Forelimb muscle (tissue), 1 donor: ENCODE results near the gene WDR90. TPM values are rescaled to one million over a fixed set of nuclear protein-coding genes. Genes with fewer than 3 reads are reported as not detected.
"Not testable (repeated sequence)": the region's sequence is repeated elsewhere in the genome, so short reads cannot be mapped to it uniquely, and the experiment has no call there.

ENCODE experiments used
- DNase-seq: peaks from one replicate; pipeline ENCODE4 v3.0.0-alpha.2; 2013; ENCODE audit warnings: low read depth
- polyA plus RNA-seq: library from polyadenylated mRNA; unstranded; fragments of 120-200 nt; gene quantifications from one replicate; pipeline ENCODE4 v1.2.1, GENCODE V29; 2013; ENCODE audit not compliant: insufficient read length

Gene WDR90
- polyA plus RNA-seq, 1 donor, result 17.9 TPM

DNA sequence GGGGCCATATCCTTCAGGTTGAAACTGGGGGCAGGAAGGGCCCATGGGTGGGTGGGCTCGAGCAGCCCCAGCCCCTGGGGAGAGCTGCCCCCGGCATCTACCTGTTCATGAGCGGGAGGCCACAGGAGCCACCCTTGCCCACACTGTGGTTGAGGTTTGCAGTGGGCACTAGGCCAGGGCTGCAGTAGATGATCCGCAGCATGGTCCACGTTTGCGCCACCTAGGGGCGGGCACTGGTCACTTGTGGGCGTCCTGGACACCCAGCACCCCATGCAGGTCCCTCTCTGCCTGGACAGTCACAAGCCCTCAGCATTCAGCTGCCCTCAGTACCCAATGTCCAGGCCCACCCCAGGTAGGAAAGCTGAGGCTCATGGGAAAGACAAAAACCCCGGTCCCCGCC, 36.8 kb downstream of the WDR90 start:
- no peak for DNase-seq

DNA sequence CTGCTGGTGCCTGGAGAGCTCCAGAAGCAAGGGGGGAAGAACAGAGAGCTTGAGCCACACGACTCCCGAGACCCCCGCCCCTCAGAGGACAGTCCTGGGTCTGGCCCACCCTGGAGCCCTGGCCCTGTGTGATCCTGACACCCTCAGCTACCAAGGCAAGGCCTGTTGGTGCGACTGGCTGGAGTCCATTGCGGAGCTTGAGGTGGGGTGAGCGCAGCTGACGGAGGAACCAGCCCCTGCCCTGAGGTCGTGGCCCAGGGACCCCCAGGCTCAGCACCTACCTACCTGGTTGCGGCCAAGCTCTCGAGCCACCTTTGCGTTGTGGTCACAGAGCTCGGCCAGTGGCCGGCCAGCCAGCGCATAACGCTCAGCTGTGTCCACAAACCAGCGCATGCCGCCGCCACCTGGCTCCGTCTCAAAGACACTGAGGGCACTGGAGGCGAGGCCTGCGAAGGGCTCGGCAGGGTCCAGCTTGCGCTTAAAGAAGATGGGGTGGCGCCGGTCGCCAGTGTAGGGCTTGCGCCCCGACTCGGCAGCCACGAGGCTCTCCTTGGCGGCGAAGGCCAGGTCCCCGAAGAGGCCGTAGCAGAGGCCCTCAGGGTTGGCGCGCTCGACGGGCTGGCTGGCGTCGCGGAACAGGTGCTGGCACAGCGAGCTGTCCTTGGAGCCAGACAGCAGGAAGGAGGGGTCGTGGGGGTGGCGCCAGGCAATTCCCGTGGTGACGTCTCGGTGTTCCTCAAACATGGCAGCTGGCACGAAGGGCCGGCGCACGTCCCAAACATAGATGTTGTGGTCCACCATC, 37.5 kb downstream of the WDR90 start:
- no peak for DNase-seq

DNA sequence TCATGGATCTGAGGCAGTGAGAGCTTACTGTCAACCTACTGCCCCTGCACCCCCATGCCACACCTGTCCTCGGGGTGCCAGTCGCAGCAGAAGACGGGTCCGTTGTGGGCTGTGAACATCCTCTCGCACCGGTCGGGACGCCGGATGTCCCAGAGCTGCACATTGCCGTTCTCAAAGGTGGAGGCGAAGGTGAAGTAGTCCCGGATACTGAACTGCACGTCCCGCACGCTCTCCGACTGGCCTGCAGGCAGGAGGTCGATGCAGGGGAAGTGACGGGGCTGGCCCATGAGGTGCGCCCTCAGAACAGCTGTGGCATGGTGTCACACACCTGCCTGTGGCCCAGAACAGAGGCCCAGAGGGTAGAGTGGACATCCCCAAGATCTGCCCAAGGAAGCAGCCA, 38.3 kb downstream of the WDR90 start:
- no peak for DNase-seq

DNA sequence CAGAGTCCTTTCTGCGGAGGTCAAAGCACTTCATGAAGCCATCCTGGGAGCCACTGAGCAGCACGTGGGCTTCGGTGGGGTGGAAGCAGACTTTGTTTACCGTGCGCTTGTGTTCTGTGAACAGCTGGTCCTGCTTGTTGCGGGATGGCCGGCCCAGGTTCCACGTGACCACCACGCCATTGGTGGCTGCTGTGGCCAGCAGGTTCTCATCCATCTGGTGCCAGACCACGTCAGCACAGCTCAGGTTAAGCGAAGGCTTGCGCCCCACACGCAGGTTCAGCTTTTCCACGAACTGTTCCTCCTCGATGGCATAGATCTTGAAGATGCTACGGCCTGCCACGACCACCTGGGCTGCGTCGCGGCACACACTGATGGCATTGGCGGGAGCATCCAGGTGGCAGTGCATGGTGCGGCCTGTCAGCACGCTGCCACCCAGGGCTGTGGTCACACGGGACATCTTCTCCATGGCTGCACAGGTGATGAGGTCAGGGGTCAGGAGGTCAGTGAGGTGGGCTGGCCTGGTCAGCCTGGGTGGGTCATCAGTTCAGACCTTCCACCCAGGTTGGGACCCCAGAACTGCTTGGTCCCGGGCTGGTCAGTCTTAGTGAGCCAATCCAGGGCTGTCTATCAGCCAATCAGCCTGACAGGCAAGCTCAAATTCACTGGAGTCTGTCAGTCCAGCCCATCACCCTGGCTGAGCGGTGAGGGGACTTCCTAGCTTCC, 40.2 kb downstream of the WDR90 start:
- DNase-seq, result no peak

DNA sequence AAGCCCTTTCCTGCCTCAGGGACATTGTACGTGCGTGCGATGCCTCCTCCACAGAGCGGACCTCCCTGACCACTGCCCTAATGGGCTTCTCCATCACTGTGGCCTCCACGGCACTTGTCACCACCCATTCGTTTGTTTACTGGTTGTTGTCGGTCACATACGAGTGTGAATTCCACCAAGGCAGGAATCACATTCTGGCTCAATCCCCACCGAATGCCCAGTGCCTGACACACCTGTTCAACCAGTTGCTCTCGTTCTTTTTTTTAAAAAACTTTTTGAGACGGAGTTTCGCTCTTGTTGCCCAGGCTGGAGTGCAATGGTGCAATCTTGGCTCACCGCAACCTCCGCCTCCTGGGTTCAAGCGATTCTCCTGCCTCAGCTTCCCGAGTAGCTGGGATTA, 42.1 kb downstream of the WDR90 start:
- DNase-seq, result not testable (repeated sequence)

DNA sequence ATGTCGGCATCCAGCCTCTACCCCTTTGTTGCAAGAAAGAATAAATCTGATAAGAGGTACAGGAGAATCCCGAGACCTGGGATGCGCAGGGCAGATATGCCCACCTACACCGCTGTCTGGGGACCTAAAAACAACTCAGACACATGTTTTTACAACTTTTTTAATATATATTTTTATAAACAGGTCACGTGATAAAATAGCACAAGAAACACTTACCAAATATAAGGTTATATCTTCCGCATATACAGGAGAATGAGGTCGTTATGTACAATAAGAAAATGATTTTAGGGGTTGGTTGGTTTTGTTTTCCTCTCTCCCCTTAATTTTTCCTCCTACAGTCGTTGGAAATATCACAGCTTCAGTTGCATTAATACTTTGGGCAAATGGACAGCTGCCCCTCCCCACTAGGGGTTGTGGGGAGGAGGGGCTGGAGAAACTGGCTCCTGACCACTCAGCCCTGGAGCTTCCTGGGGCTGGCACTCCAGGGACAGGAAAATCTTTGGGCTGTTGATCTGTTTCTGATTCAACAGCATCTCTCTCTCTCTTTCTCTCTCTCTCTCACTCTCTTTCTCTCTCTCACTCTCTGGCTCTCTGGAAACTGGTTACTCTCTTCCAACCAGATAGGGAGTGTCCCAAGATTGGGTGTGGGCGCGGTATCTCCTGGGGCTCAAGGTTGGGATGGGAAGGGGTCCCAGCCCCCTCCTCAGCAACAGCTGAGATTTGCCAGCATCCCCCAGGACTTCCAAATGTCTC, 43.4 kb downstream of the WDR90 start:
- DNase-seq, result no peak

DNA sequence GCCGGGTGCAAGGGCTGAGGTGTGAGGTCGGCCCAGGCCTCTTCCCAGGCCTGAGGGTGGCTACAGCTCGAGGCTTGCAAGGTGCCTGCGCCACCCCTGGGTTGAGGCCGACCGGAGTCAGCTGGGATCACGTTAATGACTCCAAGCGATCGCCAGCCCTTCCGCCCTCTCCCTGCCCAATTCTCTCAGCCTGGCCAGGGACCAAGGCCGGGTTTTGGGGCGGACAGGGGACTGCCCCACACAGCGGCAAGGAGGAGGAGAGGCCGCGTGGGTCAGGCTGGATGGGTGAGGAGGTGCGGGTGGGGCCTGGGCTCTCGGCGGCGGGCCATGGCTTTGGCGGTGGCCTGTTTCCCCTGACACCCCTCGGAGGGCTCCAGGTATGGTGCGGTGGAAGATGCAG, 44.2 kb downstream of the WDR90 start:
- DNase-seq, result no peak

DNA sequence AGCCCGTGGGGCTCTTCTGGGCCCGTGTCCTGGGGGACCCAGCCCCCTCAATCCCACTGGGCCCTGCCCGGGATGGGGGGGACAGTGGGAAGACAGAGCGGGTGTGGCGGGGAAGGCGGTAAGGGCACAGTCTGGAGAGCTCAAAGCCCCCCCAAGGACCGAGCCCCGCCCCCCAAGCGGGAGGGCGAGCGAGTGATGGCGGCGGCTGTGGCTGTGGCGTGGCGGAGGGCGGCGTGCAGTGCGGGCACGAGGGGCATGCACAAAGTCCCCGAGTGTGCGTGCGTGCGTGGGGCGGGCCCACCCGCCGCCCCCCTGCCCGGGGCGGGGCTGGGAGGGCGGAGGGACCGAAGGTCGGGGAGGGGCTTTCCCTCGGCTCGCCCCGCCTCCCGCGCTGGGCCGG, 44.6 kb downstream of the WDR90 start:
- DNase-seq, result no peak

DNA sequence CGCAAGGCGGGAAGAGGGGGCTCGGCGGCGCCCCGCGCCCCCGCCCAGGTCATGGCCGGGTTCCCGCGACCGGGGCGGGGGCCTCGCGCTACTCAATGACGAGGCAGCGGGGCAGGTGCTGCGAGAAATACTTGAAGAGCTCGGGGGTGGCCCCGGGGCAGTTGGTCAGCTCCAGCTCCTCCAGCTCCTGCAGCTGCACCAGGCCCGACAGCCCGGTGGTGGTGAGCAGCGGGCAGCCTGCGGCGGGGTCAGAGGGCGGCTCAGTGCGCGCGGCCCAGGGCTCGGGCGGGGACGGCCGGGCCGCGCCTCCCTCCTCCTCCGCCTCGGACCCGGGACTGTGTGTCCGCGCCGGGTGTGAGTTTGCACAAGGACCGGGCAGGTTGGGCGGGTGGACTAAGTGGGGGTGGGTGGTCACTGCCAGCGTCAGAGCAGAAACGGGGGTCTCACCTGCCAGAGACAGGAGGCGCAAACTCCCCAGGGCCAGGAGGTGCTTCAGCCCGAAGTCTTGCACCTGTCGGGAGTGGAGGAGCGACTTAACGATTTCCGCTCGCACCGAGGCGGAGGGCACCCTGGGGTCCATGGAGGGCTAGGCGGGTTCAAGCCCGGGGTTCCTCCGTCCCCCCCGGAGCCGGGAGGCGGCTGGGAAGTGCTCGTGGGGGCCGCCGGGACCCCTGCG, 45.2 kb downstream of the WDR90 start:
- DNase-seq, result no peak

DNA sequence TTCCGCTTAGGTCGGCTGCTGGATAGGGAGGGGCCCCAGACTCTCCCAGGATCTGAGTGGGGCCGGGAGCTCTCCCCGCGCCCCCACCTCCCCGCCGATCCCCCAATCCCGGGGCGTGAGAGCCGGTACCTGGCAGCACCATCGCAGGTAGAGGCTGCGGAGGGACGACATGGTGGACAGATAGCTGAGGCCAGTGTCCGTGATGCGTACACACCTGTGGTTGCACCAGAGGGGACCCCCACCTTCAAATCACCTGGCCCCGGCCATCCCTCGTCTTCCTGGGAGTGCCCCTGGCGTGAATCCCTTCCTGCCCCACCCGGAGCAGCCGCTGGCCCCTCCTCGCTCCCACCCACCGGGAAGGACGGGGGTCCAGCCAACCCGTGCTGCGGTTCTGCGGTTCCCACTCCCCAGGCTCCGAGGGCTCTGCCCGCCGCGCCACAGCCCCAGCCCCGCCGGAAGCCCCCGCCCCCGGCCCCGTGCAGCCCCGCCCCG, 45.7 kb downstream of the WDR90 start:
- no peak for DNase-seq

DNA sequence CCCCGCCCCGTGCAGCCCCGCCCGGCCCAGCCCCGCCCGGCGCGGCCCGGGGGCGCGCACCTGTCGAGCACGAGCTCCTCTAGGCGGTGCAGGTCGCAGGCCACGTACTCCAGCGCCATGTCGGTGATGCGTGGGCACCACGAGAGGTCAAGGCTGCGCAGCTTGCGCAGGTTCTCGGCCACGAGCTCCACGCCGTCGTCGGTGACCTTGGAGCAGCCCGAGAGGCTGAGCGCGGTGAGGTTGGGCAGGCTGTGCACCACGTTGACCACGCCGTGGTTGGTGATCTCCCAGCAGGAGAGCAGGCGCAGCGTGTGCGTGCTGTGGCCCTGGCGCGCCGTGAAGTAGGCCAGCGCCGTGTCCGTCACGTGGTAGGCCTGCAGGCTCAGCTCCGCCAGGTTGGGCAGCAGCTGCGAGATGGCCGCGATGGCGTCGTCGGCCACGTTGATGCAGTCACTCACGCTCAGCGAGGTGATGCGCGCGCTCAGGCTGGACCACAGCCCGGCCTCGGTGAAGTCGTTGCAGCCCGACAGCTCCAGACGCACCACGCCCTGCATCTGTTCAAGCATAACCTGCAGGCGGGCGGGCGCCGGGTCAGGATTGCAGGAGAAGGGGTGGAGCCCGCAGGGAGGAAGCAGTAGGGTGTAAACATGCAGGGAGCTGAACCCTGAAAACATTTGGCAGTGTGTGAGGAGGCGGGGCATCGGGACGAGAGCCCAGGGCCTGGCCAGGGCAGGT, 46.4 kb downstream of the WDR90 start:
- DNase-seq, result no peak

DNA sequence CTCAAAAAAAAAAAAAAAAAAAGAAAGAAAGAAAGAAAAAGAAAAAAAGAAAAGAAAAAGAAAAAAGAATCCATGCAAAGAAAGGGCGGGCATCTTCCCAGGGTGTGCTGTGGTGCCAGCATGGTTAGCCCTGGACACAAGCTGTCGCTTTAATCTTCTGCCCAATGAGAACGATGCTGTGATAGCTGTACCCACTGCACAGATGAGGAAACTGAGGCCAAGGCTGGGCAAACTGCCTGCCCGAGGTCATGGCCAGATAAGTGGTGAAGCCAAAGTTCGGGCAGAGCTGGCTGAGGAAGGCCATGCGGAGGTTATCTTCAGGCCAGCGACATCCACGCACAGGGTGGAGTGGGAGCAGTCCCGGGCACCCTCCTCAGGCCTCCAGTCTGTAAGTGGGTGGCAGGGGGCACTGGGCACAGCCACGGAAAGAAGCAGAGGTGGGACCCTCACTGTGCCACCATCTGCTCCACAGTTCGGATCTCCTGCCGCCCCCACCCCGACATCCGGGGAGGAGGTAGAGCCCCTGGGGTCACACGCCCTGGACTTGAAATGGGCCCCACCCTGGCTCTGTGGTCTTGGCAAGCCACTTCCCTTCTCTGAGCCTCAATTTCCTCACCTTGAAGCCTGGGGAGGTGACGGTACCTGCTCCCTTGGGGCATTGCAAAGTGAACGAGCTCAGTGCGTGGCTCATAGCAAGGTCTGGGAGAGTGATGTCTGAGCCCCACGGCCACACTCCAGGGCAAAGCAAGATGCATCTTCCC, 49.9 kb downstream of the WDR90 start:
- DNase-seq, result no peak

DNA sequence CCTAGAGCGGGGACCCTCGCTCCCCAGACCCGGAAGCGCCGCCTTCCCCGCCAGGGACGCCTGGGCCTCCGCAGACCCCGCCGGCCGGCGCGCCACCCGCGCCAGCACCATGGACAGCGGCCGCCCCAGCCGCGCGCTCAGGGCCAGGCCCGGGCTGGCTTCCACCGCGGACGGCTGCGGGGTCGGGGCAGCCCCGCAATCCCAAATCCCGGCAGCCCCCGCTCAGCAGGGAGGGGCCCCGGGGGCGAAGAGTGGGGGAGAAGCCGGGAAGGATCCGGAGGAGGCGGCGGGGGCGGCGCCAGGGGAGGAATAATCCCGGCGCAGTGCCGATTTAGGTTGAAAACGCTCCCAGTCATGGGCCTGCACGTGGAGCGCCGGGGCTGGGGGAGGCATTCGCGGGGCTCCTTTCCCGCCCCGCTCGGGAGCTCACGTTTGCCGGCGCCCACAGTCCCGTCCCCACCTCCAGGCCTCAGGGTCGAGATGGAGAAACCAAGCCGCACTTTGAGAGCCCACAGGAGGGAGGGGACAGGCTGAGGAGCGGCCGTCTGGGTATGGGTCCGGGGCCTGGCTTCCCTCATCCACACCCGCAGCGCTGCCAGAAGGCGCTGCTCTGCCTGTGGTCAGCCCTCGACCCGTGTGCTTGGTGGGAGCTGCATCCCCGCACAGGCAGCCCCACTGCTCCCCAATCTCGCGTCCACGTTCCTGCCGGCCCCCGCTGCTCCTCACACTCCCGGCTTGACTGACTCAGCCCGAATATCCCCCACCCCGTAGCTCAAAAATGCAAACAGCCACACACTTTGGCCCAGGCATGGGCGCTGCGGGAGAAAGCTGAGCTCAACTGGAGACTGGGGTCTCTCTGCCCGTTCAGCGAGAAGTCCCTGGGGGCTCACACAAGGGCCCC, 51.8 kb downstream of the WDR90 start:
- DNase-seq, result no peak

DNA sequence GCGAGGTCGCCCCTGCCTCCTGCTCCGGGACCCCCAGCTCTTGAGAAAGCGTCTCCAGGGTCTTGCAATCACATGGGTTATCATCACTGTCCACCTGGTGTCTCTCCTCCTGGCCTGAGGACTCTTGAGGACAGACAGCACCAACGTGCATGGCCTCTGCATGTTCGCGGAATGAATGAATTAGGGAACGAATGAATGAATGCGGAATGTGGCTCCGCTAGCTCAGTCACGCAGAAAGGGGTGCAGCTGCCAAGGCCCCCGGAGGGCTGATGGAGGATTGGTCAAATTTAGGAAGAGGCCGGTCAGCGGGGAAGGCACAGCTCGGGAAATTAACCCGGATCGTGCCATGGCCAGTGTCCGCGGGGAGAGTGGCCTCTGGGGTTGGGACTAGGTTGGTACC, 53.2 kb downstream of the WDR90 start:
- no peak for DNase-seq

DNA sequence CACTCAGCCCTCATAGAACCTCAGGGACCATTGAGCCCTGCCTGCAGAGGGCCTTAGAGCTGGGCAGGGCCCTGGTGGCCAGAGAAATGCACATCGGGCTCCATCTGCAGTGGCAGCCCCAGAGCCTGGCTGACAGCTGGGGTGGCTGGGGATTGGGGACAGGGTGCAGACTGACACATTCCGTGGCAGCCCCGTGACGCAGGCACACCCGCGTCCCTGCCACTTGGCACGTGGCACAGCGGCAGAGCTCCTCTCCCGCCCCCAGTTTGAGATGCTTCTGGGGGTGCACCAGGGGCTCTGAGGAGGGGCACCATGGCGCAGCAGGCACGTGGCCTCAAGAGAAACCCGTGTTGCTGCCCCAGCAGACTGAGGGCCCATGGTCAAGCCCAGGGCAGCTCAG, 54.2 kb downstream of the WDR90 start:
- DNase-seq, result no peak

DNA sequence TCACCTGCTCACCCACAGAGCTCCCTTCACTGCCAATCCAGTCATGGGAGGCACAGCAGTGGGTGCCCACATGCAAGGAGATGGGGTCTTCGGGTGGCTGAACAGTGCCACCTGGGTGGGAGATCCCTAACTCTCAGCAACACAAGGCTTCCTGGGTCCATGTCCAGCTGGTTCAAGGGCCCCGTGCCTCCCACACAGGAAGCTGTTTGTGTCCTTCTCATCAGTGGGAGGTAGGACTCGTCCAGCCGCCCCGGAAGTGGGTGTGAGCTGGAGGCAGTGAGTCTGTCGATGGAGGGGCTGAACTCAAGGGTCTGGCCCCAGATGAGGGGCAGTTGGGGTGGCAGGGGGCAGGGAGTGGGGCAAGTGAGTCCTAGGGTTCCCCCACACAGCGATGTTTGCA, 54.9 kb downstream of the WDR90 start:
- no peak for DNase-seq

DNA sequence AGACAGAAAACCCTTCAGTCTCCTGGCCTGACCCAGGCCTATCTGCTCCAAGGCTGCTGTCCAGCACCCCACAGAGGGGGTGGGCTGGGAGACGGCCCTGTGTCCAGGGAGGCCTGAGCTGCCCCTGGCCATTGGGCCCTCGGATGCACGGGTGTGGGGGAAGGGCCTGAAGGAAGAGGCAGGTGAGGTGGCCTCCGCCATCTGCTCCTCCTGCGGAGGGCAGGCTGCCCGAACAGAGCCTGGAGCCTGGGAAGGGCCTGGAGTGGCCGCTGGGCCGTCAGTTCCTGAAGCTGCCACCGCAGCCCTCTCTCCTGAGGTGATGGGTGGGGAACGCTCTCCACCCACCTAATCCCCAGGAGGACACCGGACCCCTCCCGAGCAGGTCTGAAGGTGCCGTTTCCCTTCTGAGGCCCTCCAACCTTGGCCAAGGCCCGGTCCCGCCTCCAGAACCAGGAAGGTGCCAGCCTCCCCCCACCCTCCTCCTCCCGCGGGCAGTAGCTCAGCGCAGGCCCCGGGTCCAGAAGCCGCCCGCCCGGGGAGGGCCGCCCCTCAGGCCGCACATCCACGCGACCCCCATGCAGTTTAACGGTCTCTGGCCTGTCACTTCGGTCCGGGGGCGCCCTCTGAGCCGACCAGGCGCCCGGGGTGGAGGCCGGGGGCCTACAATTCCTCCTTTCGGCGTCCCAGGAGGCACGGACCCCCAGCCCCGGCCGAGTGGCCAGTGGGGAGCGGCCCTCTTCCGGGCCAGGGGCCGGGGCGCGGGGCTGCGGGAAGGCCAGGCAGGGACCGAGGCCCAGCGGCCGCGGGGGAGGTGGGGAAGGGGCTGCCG, 55.6 kb downstream of the WDR90 start:
- no peak for DNase-seq

DNA sequence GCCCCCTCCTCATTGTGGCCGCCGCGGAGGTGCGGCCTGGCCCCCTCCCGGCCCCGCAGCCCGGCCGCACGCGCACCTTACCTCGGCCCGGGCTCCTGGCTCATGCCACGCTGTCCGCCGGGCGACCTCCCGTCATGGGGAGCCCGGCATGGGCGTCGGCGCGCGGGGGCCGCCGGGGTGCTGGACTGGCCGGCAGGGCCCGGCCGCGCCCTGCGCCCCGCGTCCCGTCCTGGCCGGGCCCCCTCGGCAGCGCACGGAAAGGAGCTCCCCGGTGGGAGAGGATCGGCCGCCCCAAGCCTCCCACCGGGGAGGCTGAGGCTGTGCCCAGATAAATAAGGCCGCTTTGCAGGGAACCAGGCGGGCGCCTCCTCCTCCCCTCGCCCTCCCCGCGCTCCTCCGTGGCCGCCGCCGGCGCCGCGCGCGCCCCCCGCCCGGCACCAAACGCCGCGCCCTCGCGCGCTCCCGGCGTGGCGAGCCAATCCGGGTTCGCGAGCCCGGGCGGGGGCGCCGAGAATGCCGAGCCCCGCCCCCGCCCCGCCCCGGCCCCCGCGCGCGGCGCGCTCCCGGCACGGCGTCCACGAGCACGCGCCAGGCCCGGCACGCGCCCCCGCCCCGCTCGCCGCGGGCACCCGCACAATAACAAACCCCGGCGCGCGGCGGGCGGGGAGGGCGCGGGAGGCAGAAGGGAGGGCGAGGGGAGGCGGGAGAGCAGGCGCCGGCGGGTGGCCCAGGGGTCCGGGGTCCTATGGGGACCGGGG, 56.4 kb downstream of the WDR90 start, which contains the start of gene FBXL16:
Gene FBXL16 (minus strand): TSS at position 371 of the 758 bp plus-strand sequence. CDS start 8,396 bp downstream, outside the sequence.
- DNase-seq, result no peak
